Endodermal cell (in vitro differentiated cells): ENCODE measurements around the gene HLX. TPM values are rescaled to one million over a fixed set of nuclear protein-coding genes. Genes with fewer than 3 reads are reported as not detected.

Experiments
- DNase-seq: peaks from one replicate; pipeline ENCODE4 v3.0.0-alpha.2; 2017
- H3K27ac ChIP-seq: 2 replicates; pipeline ENCODE4 v1.5.1; 2013; ENCODE audit warnings: mild to moderate bottlenecking, low read depth, low read length, moderate library complexity
- H3K27me3 ChIP-seq: 2 replicates; pipeline ENCODE4 v1.6.1; 2013; ENCODE audit warnings: mild to moderate bottlenecking, low read length, moderate library complexity; ENCODE audit not compliant: insufficient read depth, control insufficient read depth, poor library complexity, severe bottlenecking
- H3K36me3 ChIP-seq: 2 replicates; pipeline ENCODE4 v1.7.0; 2013; ENCODE audit warnings: mild to moderate bottlenecking, low read length, moderate library complexity; ENCODE audit not compliant: control insufficient read depth, insufficient read depth
- H3K4me1 ChIP-seq: one replicate; pipeline ENCODE4 v1.7.0; 2013; ENCODE audit warnings: low read length; ENCODE audit not compliant: control insufficient read depth, insufficient read depth
- H3K4me3 ChIP-seq: 2 replicates; pipeline ENCODE4 v1.5.1; 2013; ENCODE audit warnings: mild to moderate bottlenecking, low read length, moderate library complexity
- H3K9ac ChIP-seq: 2 replicates; pipeline ENCODE4 v1.6.1; 2013; ENCODE audit warnings: mild to moderate bottlenecking, low read length, moderate library complexity; ENCODE audit not compliant: poor library complexity, severe bottlenecking; ENCODE audit errors: extremely low read depth
- H3K9me3 ChIP-seq: 2 replicates; pipeline ENCODE4 v1.6.1; 2013; ENCODE audit warnings: mild to moderate bottlenecking, low read length, moderate library complexity; ENCODE audit not compliant: control insufficient read depth
- H3K27ac Mint-ChIP-seq: 2 replicates; pipeline ENCODE4 v1.8.0; 2020; ENCODE audit warnings: mixed read lengths
- H3K27me3 Mint-ChIP-seq: 2 replicates; pipeline ENCODE4 v1.8.0; 2021; ENCODE audit warnings: mild to moderate bottlenecking, mixed read lengths; ENCODE audit not compliant: insufficient read depth
- H3K36me3 Mint-ChIP-seq: 2 replicates; pipeline ENCODE4 v1.8.0; 2020; ENCODE audit warnings: low read depth, mixed read lengths
- H3K4me1 Mint-ChIP-seq: 2 replicates; pipeline ENCODE4 v1.8.0; 2020; ENCODE audit warnings: mixed read lengths
- H3K4me3 Mint-ChIP-seq: 2 replicates; pipeline ENCODE4 v1.8.0; 2020; ENCODE audit warnings: mild to moderate bottlenecking, moderate library complexity, mixed read lengths
- H3K9me3 Mint-ChIP-seq: 2 replicates; pipeline ENCODE4 v1.8.0; 2020; ENCODE audit warnings: mild to moderate bottlenecking, mixed read lengths
- CTCF ChIP-seq: fragments of 200-600 bp; sonication (generic); conservative IDR thresholded peaks from 2 replicates; pipeline ENCODE4 v1.5.0; 2021; ENCODE audit warnings: antibody characterized with exemption, mild to moderate bottlenecking
- WGBS, 2 experiments: methylation state at CpG; one replicate each; pipeline versions ENCODE4 v1.1.5 to v1.1.7; 2013; ENCODE audit warnings: missing lambda C conversion rate in 2 of 2, mixed read lengths in 1 of 2; ENCODE audit not compliant: insufficient coverage in 1 of 2, insufficient read length in 1 of 2; 5-methylcytosine and 5-hydroxymethylcytosine counted together
- total RNA-seq, 2 donors: library from RNA; stranded (reverse); fragmentation: NEBNext Ultra II Directional in 1 of 2; extraction: Animal tissue kit (Norgen Biotek cat#: 25700) in 1 of 2; gene quantifications; 2 replicates in 1 of 2; 3 replicates in 1 of 2; pipeline ENCODE4 v1.2.1, GENCODE V29; 2021

HLX gene
- total RNA-seq, 2 donors from 2014 or later: 2.9 to 5.0 TPM

GRCh38 chr1:220915117-220915440 is 35.8 kb downstream of the HLX start:
- Mint-ChIP-seq H3K4me1 (peaks cover 25% of the 10 kb centered on the region), H3K27ac (no peak overlapping the region), H3K4me3 (no peak overlapping the region), H3K9me3 (no peaks in the 10 kb centered on the region), H3K36me3 (no peaks in the 10 kb centered on the region), H3K27me3 (peaks cover 50% of the 10 kb centered on the region)
- no peak for DNase-seq
- H3K4me3 ChIP-seq: no peak overlapping the region
- 92 to 94% methylated on average over 4 of the region's 4 CpGs for WGBS, 2 experiments
- no peaks in the 10 kb centered on the region for H3K36me3 ChIP-seq
- no peak overlapping the region for H3K9ac ChIP-seq
- no peak overlapping the region for H3K27ac ChIP-seq
- TF ChIP-seq CTCF: no peak
- peaks cover 28% of the 10 kb centered on the region for H3K27me3 ChIP-seq
- H3K4me1 ChIP-seq: no peaks in the 10 kb centered on the region
- no peaks in the 10 kb centered on the region for H3K9me3 ChIP-seq

GRCh38 chr1:220915954-220916353 is 36.7 kb downstream of the HLX start:
- no peak for TF ChIP-seq CTCF
- peaks cover 30% of the 10 kb centered on the region for H3K4me1 Mint-ChIP-seq
- 100% methylated on average over 1 of the region's 1 CpG; no CpG with 5 or more reads in 1 of the 2 experiments for WGBS, 2 experiments
- no peak overlapping the region for H3K27ac Mint-ChIP-seq
- H3K27me3 Mint-ChIP-seq: peaks cover 46% of the 10 kb centered on the region
- H3K9me3 Mint-ChIP-seq: no peaks in the 10 kb centered on the region
- no peaks in the 10 kb centered on the region for H3K9me3 ChIP-seq
- H3K27ac ChIP-seq: no peak overlapping the region
- no peak overlapping the region for H3K4me3 ChIP-seq
- no peaks in the 10 kb centered on the region for H3K36me3 ChIP-seq
- H3K36me3 Mint-ChIP-seq: no peaks in the 10 kb centered on the region
- H3K9ac ChIP-seq: no peak overlapping the region
- peaks cover 28% of the 10 kb centered on the region for H3K27me3 ChIP-seq
- H3K4me1 ChIP-seq: no peaks in the 10 kb centered on the region
- no peak for DNase-seq
- H3K4me3 Mint-ChIP-seq: no peak overlapping the region

GRCh38 chr1:220917101-220917500 is 37.9 kb downstream of the HLX start:
- 87 to 89% methylated on average over 2 to 3 of the region's 5 CpGs for WGBS, 2 experiments
- no peak for TF ChIP-seq CTCF
- Histone ChIP-seq H3K9ac (no peak overlapping the region), H3K9me3 (no peaks in the 10 kb centered on the region), H3K36me3 (no peaks in the 10 kb centered on the region), H3K27ac (no peak overlapping the region), H3K27me3 (peaks cover 28% of the 10 kb centered on the region), H3K4me1 (no peaks in the 10 kb centered on the region), H3K4me3 (no peak overlapping the region)
- Mint-ChIP-seq H3K4me3 (no peak overlapping the region), H3K27ac (no peak overlapping the region), H3K9me3 (no peaks in the 10 kb centered on the region), H3K4me1 (peaks cover 41% of the 10 kb centered on the region), H3K27me3 (peaks cover 41% of the 10 kb centered on the region), H3K36me3 (no peaks in the 10 kb centered on the region)
- no peak for DNase-seq
